OCI-LY3 (cell line): Measurements from ENCODE around the gene NPNT.

Source experiments
- EZH2phosphoT487 ChIP-seq: fragments of 200-600 bp; shearing (Covaris generic); IDR thresholded peaks from 2 replicates; pipeline ENCODE4 v1.6.1; 2018; ENCODE audit warnings: antibody characterized with exemption, mixed run types, low read depth
- TF ChIP-seq, protein P1 (sequence below): fragments of 200-600, 300-600 bp; sonication (generic); IDR thresholded peaks from 2 replicates; pipeline ENCODE4 v1.5.1; 2014; ENCODE audit warnings: antibody characterized with exemption, low read length, low read depth

DNA sequence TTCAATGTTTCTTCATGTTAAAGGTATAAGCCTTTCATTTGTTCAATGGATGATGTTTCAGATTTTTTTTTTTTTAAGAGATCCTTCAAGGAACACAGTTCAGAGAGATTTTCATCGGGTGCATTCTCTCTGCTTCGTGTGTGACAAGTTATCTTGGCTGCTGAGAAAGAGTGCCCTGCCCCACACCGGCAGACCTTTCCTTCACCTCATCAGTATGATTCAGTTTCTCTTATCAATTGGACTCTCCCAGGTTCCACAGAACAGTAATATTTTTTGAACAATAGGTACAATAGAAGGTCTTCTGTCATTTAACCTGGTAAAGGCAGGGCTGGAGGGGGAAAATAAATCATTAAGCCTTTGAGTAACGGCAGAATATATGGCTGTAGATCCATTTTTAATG lies 75.8 kb downstream of the NPNT start:
- TF ChIP-seq, protein P1, sequence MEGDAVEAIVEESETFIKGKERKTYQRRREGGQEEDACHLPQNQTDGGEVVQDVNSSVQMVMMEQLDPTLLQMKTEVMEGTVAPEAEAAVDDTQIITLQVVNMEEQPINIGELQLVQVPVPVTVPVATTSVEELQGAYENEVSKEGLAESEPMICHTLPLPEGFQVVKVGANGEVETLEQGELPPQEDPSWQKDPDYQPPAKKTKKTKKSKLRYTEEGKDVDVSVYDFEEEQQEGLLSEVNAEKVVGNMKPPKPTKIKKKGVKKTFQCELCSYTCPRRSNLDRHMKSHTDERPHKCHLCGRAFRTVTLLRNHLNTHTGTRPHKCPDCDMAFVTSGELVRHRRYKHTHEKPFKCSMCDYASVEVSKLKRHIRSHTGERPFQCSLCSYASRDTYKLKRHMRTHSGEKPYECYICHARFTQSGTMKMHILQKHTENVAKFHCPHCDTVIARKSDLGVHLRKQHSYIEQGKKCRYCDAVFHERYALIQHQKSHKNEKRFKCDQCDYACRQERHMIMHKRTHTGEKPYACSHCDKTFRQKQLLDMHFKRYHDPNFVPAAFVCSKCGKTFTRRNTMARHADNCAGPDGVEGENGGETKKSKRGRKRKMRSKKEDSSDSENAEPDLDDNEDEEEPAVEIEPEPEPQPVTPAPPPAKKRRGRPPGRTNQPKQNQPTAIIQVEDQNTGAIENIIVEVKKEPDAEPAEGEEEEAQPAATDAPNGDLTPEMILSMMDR = no peak
- no peak for TF ChIP-seq EZH2phosphoT487
